ENCODE data around the gene MPZL1.

DNA sequence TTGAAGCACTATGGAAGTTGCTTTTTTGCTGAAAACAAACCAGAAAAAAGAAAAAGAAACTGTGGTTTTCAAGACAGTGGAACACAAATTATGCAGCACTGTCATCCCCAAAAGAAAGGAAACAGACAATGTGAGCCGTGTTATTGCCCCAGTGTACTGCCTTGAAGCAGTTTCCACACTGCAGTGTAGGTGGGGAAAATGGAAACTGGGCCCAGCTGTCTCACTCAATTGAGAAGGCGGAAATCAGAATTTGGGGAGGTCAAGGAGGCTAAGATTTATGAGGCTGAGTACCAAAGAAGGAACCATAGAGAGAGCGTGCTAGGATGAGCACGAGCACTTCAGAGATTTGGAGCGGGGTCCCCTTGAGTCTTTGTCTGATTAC is 55.5 kb downstream of the MPZL1 start:
- TF ChIP-seq POLR2A (IDR thresholded peaks at IDR 0.05), result no peak
- no peak for TF ChIP-seq CTCF (IDR thresholded peaks at IDR 0.05)
